ENCODE measurements around the gene SUMO1.

The SUMO1 gene

GRCh38 chr2:202269585-202269984, 31.2 kb upstream of the SUMO1 start:
- TF ChIP-seq POLR2AphosphoS5 (IDR thresholded peaks at IDR 0.05; ENCODE audit: low read depth, low read length) (peak; percentile 45; the same call in 1 of the 2 replicates), TAF1 (IDR thresholded peaks at IDR 0.05; ENCODE audit: borderline replicate concordance, insufficient read depth, low read length) (peak; percentile 16; the same call in 1 of the 2 replicates), REST (IDR thresholded peaks at IDR 0.05; ENCODE audit: insufficient read depth in 1 of 2, low read depth in 2 of 2, low read length in 2 of 2) (no peak), SIN3A (IDR thresholded peaks at IDR 0.05; ENCODE audit: borderline replicate concordance, insufficient read depth, low read length) (0 out of 2 replicates have a peak, but pooled peaks have one; percentile 37)

GRCh38 chr2:202267495-202267894, 29.1 kb upstream of the SUMO1 start:
- TF ChIP-seq REST (IDR thresholded peaks at IDR 0.05; ENCODE audit: insufficient read depth in 1 of 2, low read depth in 2 of 2, low read length in 2 of 2) (no peak), FOXP2 (optimal IDR thresholded peaks at IDR 0.05; ENCODE audit: borderline replicate concordance, extremely low read depth, extremely low read length, insufficient read depth) (no peak), SIN3A (IDR thresholded peaks at IDR 0.05; ENCODE audit: borderline replicate concordance, insufficient read depth, low read length) (peak; percentile 64; the same call in 1 of the 2 replicates), POLR2AphosphoS5 (IDR thresholded peaks at IDR 0.05; ENCODE audit: low read depth, low read length) (0 out of 2 replicates have a peak, but pooled peaks have one; percentile 22), TAF1 (IDR thresholded peaks at IDR 0.05; ENCODE audit: borderline replicate concordance, insufficient read depth, low read length) (no peak)

GRCh38 chr2:202265467-202266277, 27.3 kb upstream of the SUMO1 start, which contains the start of gene NOP58:
TSS of gene NOP58 (plus strand) at chr2:202265763. CDS start at chr2:202265942, 179 bp downstream.
- TF ChIP-seq REST (IDR thresholded peaks at IDR 0.05; ENCODE audit: insufficient read depth in 1 of 2, low read depth in 2 of 2, low read length in 2 of 2) (no peak), POLR2AphosphoS5 (IDR thresholded peaks at IDR 0.05; ENCODE audit: low read depth, low read length) (peak; percentile 97), TAF1 (IDR thresholded peaks at IDR 0.05; ENCODE audit: borderline replicate concordance, insufficient read depth, low read length) (peak; percentile 98), SIN3A (IDR thresholded peaks at IDR 0.05; ENCODE audit: borderline replicate concordance, insufficient read depth, low read length) (0 out of 2 replicates have a peak, but pooled peaks have one; percentile 15)

- TF ChIP-seq SIN3A (IDR thresholded peaks at IDR 0.05; ENCODE audit: borderline replicate concordance, insufficient read depth, low read length) (no peak), REST (IDR thresholded peaks at IDR 0.05; ENCODE audit: insufficient read depth in 1 of 2, low read depth in 2 of 2, low read length in 2 of 2) (no peak), TAF1 (IDR thresholded peaks at IDR 0.05; ENCODE audit: borderline replicate concordance, insufficient read depth, low read length) (no peak), FOXP2 (optimal IDR thresholded peaks at IDR 0.05; ENCODE audit: borderline replicate concordance, extremely low read depth, extremely low read length, insufficient read depth) (no peak), POLR2AphosphoS5 (IDR thresholded peaks at IDR 0.05; ENCODE audit: low read depth, low read length) (no peak)
Measured at GRCh38 chr2:202261531-202261930, 23.1 kb upstream of the SUMO1 start.

Measured in PFSK-1 (cell line).